ENCODE results near the gene MRC1.

- TF ChIP-seq MAX (IDR thresholded peaks at IDR 0.05; ENCODE audit: low read depth, low read length) (no peak), POLR2A (IDR thresholded peaks at IDR 0.05; ENCODE audit: extremely low read depth, insufficient read length) (no peak), CTCF (IDR thresholded peaks at IDR 0.05; ENCODE audit: low read depth, low read length) (no peak)
Measured at GRCh38 chr10:17872191-17873091, 63.3 kb downstream of the MRC1 start.

Measured in NB4 (cell line).